NCI-H2227 (cell line): ENCODE measurements around the gene CSNK2A3.
"Not testable (repeated sequence)": the region's sequence is repeated elsewhere in the genome, so short reads cannot be mapped to it uniquely, and the experiment has no call there.

Experiments used
- DNase-seq: peaks from one replicate; lab custom pipeline; 2025; ENCODE audit not compliant: unreplicated experiment; lab: John Stamatoyannopoulos, UW

Gene CSNK2A3

DNA sequence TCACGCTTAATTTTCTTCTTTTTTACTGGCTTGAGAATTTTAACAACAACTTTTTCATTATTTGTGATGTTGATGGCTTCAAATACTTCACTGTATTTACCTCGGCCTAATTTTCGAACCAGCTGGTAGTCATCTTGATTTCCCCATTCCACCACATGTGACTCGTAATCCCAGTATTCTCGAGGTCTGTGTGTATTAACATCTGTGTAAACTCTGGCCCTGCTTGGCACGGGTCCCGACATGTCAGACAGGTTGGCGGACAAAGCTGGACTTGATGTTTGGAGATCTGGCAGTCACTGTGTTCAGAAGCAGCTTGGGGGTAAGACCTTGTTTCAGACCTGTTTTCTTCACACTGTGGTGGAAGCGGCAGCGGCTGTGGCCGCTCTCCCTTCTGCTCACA is at the start of gene CSNK2A3:
CSNK2A3 (minus strand) TSS at position 373 of the 400 bp plus-strand sequence; CDS start at position 242, 131 bp downstream.
- not testable (repeated sequence) for DNase-seq

DNA sequence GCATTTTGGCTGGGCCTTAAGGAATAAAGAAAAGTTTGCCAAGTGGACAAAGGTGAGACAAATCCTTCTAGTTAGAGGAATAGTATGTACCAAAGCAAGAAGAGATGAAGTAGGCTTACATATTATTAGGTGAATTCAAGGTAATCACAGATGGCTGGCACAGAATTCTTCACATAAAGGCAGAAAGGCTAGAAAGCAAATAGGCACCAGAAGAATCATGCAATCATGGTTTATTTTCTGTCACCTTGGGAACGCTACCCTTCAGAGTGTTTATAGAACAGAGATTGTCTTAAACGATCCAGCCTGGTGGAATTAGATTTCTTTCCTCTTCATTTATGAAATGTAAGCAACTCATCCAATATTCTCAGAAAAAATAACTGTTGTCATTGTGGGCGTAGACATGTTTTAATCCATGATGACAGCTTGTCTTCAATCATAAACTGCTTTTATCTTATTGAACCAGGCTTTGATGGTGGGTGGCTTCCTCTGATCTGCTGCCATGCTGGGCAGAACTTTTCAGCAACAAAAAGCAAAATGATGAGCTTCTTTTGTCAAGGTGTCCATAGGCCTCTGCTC is 49.0 kb upstream of the CSNK2A3 start:
- no peak for DNase-seq

DNA sequence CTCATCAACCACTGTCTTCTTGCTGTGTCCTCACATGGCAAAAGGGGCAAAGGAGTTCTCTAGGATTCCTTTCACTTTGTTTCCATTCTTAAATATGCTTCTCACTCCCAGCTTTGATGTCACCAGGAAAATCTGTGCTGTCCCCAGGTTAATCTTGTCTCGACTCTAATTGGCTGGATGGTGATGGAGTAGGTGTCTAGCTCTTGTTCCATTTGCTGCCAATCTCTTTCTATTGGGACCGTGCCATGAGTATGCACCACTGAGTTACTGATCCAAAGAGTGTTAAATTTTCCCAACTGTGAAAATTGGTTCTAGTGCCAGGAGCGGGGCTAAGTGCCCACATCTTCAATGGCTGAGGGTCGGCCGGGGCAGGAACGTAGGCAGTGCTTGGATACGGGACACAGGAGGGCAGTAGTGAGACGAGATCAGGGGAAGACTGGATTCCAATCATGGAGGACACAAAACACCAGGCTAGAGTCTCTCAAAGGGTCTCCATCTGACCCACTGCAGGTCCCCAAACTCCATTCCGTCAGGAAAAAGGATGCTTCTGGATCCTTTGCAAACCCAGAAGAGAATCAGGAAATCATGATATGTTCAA is 47.7 kb upstream of the CSNK2A3 start:
- no peak for DNase-seq

DNA sequence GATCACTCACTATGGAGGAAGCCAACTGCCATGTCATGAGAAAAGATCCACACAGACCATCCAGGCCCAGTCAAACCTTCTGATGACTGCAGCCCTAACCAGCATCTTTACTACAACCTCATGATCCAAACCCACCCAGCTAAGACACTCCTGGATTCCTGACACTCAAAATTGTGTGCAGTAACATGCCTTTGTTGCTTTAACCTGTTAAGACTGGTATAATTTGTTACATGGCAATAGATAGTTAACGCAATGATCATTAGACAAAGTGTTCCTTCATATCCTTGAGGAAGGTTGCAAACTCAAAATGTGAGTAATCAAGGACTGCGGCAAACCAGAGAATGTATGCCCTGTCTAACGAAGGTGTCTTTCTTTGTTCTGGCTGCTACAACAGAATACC is 47.1 kb upstream of the CSNK2A3 start:
- DNase-seq: no peak

GRCh38 chr11:11397781-11398180 is 44.7 kb upstream of the CSNK2A3 start:
- no peak for DNase-seq

DNA sequence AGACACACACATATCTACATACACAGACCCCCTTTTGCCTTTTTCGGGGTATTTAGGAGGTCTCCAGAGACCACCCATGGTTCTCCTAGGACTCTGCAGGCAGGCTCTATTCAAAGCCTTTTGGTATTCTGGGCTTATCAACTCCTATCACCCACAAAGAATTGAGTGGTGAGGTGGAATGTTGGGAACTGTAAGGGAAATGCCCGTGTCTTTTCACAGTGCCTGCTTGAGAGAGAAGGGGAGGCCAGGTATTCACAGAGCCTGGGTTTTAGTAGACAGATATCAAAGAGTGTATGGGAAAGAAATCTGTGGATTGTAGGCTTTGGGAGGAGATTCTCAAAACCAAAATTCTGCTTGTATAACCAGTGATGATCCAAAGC is 44.0 kb upstream of the CSNK2A3 start:
- no peak for DNase-seq

GRCh38 chr11:11396301-11397035 is 43.4 kb upstream of the CSNK2A3 start:
- no peak for DNase-seq

- DNase-seq: no peak
Observed at GRCh38 chr11:11395126-11395525, 42.1 kb upstream of the CSNK2A3 start.

DNA sequence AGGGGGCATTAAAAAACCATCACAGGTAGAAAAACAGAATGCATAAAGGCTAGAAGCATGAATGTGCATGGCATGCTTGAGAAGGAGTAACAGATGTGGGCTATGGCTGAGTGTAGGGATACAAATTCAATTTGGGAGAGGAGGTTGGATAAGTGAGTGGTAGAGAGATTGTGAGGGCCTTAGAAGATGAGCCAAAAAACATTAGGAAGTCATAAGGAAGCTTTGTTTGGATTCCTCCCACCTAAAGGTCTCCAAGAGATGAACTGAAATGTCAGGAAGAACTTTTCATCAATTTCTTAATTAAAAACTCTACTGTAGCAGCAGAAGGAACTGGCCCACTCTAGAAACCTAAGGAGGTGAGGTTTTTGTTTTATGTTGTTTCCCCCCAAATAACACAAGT is 41.2 kb upstream of the CSNK2A3 start:
- no peak for DNase-seq

DNA sequence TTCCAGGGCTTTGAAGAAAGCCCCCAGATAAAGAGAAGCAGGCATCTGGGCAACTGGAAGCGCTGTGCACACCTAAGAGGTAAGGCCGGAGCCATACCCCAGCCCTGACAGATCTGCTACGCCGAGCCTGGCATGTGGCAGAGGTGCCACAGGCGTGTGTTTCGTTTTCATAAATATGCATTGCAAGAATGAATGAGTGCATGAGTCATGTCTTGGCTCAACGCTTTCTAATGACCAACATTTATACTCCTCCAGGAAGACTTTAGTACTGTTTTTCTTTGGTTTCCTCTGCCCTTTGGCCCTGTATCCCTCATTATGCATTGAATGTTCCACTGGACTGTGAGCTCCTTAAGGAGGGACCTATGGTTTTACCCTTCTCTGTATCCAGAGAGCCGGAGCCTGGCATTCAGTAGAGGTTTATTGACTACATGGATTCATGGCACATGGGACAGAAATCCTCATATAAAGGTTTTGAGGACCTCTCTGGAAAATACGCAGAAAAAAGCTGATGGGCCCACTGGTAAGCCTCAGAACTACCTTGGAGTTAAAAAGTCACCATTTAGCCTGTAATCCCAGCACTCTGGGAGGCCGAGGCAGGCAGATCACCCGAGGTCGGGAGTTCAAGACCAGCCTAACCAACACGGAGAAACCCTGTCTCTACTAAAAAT is 38.9 kb upstream of the CSNK2A3 start:
- no peak for DNase-seq

DNA sequence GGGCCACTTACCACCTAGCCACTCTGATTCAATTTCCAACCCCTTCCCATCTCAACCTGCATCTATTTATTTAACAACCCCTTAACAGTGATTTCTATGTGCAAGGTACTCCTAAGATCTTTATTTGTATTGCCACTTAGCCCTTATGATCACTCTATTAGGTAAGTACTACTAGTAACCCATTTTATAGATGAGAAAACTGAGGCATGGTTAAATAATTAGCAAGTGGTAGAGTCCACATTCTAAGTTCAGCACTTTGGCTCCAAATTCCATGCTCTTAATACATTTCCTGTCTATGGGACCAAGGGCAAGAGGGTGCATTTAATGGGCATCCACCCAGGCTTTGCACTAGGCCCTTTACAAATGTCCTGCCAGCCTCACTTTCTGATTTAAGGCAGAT is 38.1 kb upstream of the CSNK2A3 start:
- DNase-seq: no peak

- no peak for DNase-seq
Observed at GRCh38 chr11:11390068-11390771, 37.2 kb upstream of the CSNK2A3 start.

GRCh38 chr11:11389238-11389637 is 36.2 kb upstream of the CSNK2A3 start:
- no peak for DNase-seq

DNA sequence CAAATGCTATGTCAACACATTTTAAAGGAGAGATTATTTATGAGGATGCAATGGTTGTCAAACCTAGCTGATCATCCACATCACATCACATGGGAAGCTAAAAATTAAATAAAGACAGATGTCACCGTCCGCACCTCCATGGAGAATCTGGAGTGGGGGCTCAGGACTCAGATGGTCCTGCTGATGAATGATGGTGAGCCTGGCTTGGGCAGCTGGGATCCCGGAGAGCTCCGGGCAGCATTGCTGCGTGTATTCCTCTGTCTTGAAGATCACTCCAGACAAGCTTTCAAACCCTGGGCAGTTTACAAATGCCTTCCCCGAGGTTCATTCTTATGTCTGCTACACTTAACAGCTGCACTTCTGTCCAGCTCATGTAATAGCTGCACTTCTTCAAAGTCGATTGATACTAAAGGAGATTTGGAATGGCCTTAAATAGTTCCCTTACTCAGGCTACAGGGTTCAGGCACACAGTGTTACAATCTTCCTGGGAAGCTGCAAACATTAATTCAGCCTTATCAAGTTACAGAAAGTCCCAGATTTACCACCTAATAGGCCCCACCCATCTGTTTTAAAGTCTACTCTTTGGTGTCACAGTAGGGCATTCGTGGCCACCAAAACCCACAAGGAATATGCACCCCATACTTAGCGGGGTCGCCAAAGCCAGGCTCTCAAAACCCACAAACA is 34.7 kb upstream of the CSNK2A3 start:
- DNase-seq: no peak

GRCh38 chr11:11387207-11387606 is 34.2 kb upstream of the CSNK2A3 start:
- DNase-seq: no peak

DNA sequence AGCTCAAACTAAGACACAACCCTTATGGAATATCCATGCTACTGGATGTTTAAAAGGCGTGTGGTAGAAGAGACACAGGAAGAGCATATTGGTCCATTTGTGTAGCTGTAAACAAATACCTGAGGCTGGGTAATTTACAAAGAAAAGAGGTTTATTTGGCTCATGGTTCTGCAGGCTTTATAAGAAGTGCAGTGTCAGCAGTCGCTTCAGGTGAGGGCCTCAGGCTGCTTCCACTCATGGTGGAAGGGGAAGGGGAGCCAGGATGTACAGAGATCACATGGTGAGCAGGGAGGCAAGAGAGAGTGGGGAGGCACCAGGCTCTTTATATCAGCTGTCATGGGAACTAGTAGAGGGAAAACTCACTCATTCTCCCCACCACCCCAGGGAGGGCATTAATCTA is 31.8 kb upstream of the CSNK2A3 start:
- DNase-seq: no peak

DNA sequence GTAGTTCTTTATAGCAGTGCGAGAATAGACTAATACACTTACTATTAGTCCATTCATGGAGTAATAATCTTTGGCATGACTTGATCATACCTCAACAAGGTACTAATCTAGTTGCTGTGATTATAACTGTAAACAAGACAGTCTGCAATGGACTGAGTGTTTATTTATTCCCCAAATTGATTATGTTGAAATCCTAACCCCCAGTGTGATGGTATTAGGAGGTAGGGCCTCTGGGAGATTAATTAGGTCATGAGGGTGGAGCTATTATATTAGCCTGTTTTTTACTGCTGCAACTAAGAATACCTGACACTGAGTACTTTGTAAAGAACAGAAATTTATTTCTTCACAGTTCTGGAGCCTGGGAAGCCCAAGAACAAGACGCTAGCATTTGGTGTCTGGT is 30.9 kb upstream of the CSNK2A3 start:
- DNase-seq: no peak

DNA sequence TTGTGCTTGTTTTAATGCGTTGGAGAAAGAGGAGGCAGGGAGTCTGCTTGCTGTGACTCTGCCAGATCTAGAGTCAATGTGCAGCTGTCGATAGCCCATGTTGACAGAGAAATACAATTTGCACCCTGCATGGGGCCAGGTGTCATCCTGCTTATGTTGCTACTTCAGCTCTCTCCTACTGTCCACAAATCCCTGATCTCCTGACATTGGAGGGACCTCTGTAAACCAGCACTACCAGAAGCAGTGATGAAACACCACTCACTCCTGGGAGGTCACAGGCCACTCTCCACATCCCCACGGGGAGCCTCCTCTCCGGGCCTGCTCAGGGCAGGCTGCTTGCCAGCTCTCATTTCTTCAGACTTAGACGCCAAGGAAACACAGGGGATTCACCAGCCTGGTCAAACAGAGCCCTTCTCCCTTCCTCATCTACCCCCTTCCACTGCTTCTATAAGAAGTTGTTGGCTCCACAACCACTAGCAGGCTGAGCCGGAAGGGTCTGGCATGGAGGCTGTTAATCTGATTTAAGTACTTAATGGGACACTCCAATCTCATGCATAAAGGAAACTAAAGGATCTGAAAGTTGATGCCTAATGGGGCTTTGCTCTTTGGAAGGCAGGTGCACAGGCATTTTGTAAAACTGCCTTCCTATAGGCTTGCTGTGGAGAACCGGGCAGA is 29.9 kb upstream of the CSNK2A3 start:
- peak; percentile 12 for DNase-seq

GRCh38 chr11:11381471-11382105 is 28.5 kb upstream of the CSNK2A3 start:
- DNase-seq: no peak

GRCh38 chr11:11380883-11381282 is 27.8 kb upstream of the CSNK2A3 start:
- DNase-seq: no peak
